Spleen (tissue), 11 donors: Measurements from ENCODE around the gene USP6NL. TPM values are rescaled to one million over a fixed set of nuclear protein-coding genes. Genes with fewer than 3 reads are reported as not detected.

ENCODE experiments used
- DNase-seq: peaks from one replicate; pipeline ENCODE4 v3.0.0-alpha.2; 2020
- H3K27ac ChIP-seq, 8 donors: fragments of 200-600 bp; sonication (generic) in 7 of 8; 1 replicate in 4 of 8; 2 replicates in 4 of 8; pipeline versions ENCODE4 v1.5.0 to v1.8.0; 2016 to 2021; ENCODE audit warnings: inconsistent platforms in 4 of 8, mild to moderate bottlenecking in 4 of 8, moderate library complexity in 1 of 8
- H3K27me3 ChIP-seq, 7 donors: fragments of 200-600 bp; sonication (generic) in 6 of 7; replicated peaks in 1 of 7; 1 replicate in 4 of 7; 2 replicates in 3 of 7; pipeline versions ENCODE4 v1.5.0 to v1.8.0; 2016 to 2021; ENCODE audit warnings: inconsistent platforms in 3 of 7, mild to moderate bottlenecking in 1 of 7
- H3K36me3 ChIP-seq, 6 donors: fragments of 200-600 bp; sonication (generic) in 5 of 6; 1 replicate in 4 of 6; 2 replicates in 2 of 6; pipeline versions ENCODE4 v1.5.0 to v1.8.0; 2016 to 2021; ENCODE audit warnings: inconsistent platforms in 2 of 6
- H3K4me1 ChIP-seq, 6 donors: fragments of 200-600 bp; sonication (generic) in 5 of 6; 1 replicate in 3 of 6; 2 replicates in 3 of 6; pipeline versions ENCODE4 v1.5.0 to v1.8.0; 2016 to 2021; ENCODE audit warnings: inconsistent platforms in 3 of 6
- H3K4me3 ChIP-seq, 8 donors: fragments of 200-600 bp; sonication (generic) in 7 of 8; 1 replicate in 4 of 8; 2 replicates in 4 of 8; pipeline versions ENCODE4 v1.5.0 to v1.8.0; 2016 to 2021; ENCODE audit warnings: inconsistent platforms in 4 of 8, mild to moderate bottlenecking in 4 of 8, moderate library complexity in 2 of 8
- H3K9me3 ChIP-seq, 8 donors: fragments of 200-600 bp; sonication (generic) in 7 of 8; 1 replicate in 4 of 8; 2 replicates in 4 of 8; pipeline versions ENCODE4 v1.5.0 to v1.8.0; 2016 to 2021; ENCODE audit warnings: inconsistent platforms in 4 of 8
- CTCF ChIP-seq, 11 experiments: fragments of 200-600 bp in 7 of 11; fragments of 450-650 bp in 4 of 11; sonication (generic) in 4 of 11; IDR thresholded peaks in 8 of 11; conservative IDR thresholded peaks in 3 of 11; 1 replicate in 7 of 11; 2 replicates in 4 of 11; pipeline versions ENCODE4 v1.4.0 to v1.8.0; 2016 to 2021; ENCODE audit warnings: antibody characterized with exemption in 11 of 11, inconsistent platforms in 4 of 11, mild to moderate bottlenecking in 1 of 11
- POLR2A ChIP-seq, 3 donors: fragments of 450-650 bp; IDR thresholded peaks; one replicate each; pipeline ENCODE4 v1.5.1; 2017; ENCODE audit warnings: antibody characterized with exemption in 3 of 3, mild to moderate bottlenecking in 1 of 3
- POLR2AphosphoS5 ChIP-seq, 3 donors: sonication (generic); formaldehyde crosslinking; IDR thresholded peaks; one replicate each; pipeline ENCODE4 v1.5.1; 2017; ENCODE audit warnings: antibody characterized with exemption in 3 of 3
- WGBS, 5 donors: extraction: QIAGEN DNeasy Blood & Tissue Kit in 3 of 5; methylation state at CpG; one replicate each; pipeline versions ENCODE4 v1.1.5 to v1.1.7; 2013 to 2018; 5-methylcytosine and 5-hydroxymethylcytosine counted together
- intact Hi-C: fragments of 100-400 bp; cut with DNase I; formaldehyde crosslinking; loops from one replicate; pipeline ENCODE4 v1.15.0; 2023; ENCODE audit warnings: low total_unique reads
- polyA plus RNA-seq, 3 donors: library from polyadenylated mRNA; stranded (reverse); fragments of 200-250 nt; gene quantifications; one replicate each; pipeline ENCODE4 v1.2.1, GENCODE V29; 2013
- total RNA-seq, 7 donors: library from RNA; depleted of rRNA in 3 of 7; stranded (reverse); fragments of >200 nt in 3 of 7; fragmentation: NEBNext Ultra II Directional in 4 of 7; extraction: Animal tissue kit (Norgen Biotek cat#: 25700) in 4 of 7; gene quantifications; one replicate each; pipeline versions ENCODE4 v1.1.0 to v1.2.1, GENCODE V29; 2016 to 2021
- donor health status: healthy with polysubstance abuse.
- donor health status: DM: no; HTN: no; CAD: no; lungs with moderate emphysema.
- donor health status: DM: no; HTN: no; CAD: no.
- donor health status: Bipolar disorder and iron deficiency.
- donor health status: healthy.
- donor health status: DM: no; HTN: no; CAD: no.
- donor health status: DM: yes; HTN: yes; CAD: no.

The USP6NL gene
- total and polyA plus RNA-seq, 10 donors: 11.0 to 51.7 (median 37.7) TPM

GRCh38 chr10:11435581-11435981 is 175.9 kb downstream of the USP6NL start:
- WGBS, 5 donors: 47 to 59% (median 56%) methylated on average over 9 of the region's 9 CpGs
- peaks cover 0 to 7% (median 0%) of the 10 kb centered on the region in 6 donors for H3K4me1 ChIP-seq
- no peaks in the 10 kb centered on the region for H3K36me3 ChIP-seq
- DNase-seq: no peak
- H3K27ac ChIP-seq: no peak overlapping the region
- no peaks in the 10 kb centered on the region for H3K27me3 ChIP-seq
- no peaks in the 10 kb centered on the region for H3K9me3 ChIP-seq
- no peak overlapping the region for H3K4me3 ChIP-seq
- intact Hi-C loops: no loop called here
- TF ChIP-seq POLR2A (IDR thresholded peaks at IDR 0.05): no peak
- TF ChIP-seq POLR2AphosphoS5 (IDR thresholded peaks at IDR 0.05): no peak
- no peak for TF ChIP-seq CTCF (IDR thresholded peaks at IDR 0.05 in 8 of 11, conservative IDR thresholded peaks at IDR 0.05 in 3 of 11)

- peak in 2 of 11 experiments; percentile 13 to 21 for TF ChIP-seq CTCF (IDR thresholded peaks at IDR 0.05 in 8 of 11, conservative IDR thresholded peaks at IDR 0.05 in 3 of 11)
- no peak for TF ChIP-seq POLR2A (IDR thresholded peaks at IDR 0.05)
- no peak for DNase-seq
- Histone ChIP-seq H3K4me1 (no peaks in the 10 kb centered on the region), H3K36me3 (no peaks in the 10 kb centered on the region), H3K27ac (no peak overlapping the region), H3K4me3 (no peak overlapping the region), H3K27me3 (no peaks in the 10 kb centered on the region), H3K9me3 (peaks cover 0 to 8% (median 2%) of the 10 kb centered on the region in 8 donors)
- 46 to 78% (median 65%) methylated on average over 2 of the region's 2 CpGs for WGBS, 5 donors
- intact Hi-C loops: no loop called here
These were observed 177.1 kb downstream of the USP6NL start for GRCh38 chr10:11434324-11434723.

- 83 to 92% (median 88%) methylated on average over 11 of the region's 11 CpGs for WGBS, 5 donors
- no peaks in the 10 kb centered on the region for H3K4me1 ChIP-seq
- H3K36me3 ChIP-seq: no peaks in the 10 kb centered on the region
- TF ChIP-seq CTCF (IDR thresholded peaks at IDR 0.05 in 8 of 11, conservative IDR thresholded peaks at IDR 0.05 in 3 of 11): no peak
- no peak for TF ChIP-seq POLR2A (IDR thresholded peaks at IDR 0.05)
- no peak for TF ChIP-seq POLR2AphosphoS5 (IDR thresholded peaks at IDR 0.05)
- H3K27me3 ChIP-seq: no peaks in the 10 kb centered on the region
- H3K4me3 ChIP-seq: no peak overlapping the region
- H3K9me3 ChIP-seq: peaks cover 0 to 12% (median 3%) of the 10 kb centered on the region in 8 donors
- no peak for DNase-seq
- intact Hi-C loops: no loop called here
- no peak overlapping the region for H3K27ac ChIP-seq
These were observed 177.8 kb downstream of the USP6NL start for GRCh38 chr10:11433657-11434056.

GRCh38 chr10:11431216-11431555 is 180.3 kb downstream of the USP6NL start:
- Histone ChIP-seq H3K27me3 (no peaks in the 10 kb centered on the region), H3K4me1 (no peaks in the 10 kb centered on the region), H3K27ac (no peak overlapping the region), H3K4me3 (no peak overlapping the region), H3K36me3 (no peaks in the 10 kb centered on the region), H3K9me3 (peaks cover 0 to 16% (median 4%) of the 10 kb centered on the region in 8 donors)
- intact Hi-C loops: no loop called here
- 74 to 91% (median 77%) methylated on average over 4 of the region's 4 CpGs for WGBS, 5 donors
- TF ChIP-seq POLR2AphosphoS5 (IDR thresholded peaks at IDR 0.05) (no peak), CTCF (IDR thresholded peaks at IDR 0.05 in 8 of 11, conservative IDR thresholded peaks at IDR 0.05 in 3 of 11) (no peak), POLR2A (IDR thresholded peaks at IDR 0.05) (no peak)
- no peak for DNase-seq
